ENCODE results near the gene HNF4A.

Gene HNF4A

DNA sequence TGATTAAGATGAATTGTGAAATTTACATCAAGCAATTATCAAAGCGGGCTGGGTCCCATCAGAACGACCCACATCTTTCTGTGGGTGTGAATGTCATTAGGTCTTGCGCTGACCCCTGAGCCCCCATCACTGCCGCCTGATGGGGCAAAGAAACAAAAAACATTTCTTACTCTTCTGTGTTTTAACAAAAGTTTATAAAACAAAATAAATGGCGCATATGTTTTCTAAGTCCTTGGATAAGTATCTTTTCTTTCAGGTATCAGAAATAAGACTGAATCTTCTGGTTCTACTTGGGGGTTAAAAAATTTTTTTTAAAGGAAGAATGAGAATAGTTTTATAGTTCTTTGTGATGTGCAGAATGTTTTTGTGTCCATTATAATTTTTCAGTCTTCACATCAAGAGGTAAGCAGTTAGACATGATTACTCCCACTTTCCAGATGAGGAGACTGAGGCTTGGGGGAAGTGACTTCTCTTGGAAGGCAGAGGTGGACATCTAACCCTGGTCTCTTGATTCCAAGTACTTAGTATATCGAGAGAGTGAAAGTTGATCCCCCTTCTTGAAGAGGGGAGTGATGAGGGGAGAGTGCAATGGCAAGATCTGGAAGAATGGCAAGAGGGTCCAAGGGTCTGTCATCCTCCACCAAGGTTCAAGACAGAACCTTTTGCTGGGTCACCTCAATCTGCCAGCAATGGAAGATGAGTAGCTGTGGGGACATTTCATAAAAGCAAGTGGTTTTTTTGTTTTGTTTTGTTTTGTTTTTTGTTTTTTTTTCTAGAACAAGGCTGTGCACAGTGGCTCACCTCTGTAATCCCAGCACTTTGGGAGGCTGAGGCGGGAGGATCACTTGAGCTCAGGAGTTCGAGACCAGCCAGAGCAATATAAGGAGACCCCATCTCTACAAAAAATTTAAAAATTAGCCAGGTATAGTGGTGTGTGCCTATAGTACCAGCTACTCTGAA, 77.4 kb downstream of the HNF4A start:
- no peak overlapping the region for H3K4me3 ChIP-seq (ENCODE audit: low read depth, low read length)
- no peak for TF ChIP-seq CTCF (IDR thresholded peaks at IDR 0.05; ENCODE audit: borderline replicate concordance, insufficient read depth, low read depth, low read length)

DNA sequence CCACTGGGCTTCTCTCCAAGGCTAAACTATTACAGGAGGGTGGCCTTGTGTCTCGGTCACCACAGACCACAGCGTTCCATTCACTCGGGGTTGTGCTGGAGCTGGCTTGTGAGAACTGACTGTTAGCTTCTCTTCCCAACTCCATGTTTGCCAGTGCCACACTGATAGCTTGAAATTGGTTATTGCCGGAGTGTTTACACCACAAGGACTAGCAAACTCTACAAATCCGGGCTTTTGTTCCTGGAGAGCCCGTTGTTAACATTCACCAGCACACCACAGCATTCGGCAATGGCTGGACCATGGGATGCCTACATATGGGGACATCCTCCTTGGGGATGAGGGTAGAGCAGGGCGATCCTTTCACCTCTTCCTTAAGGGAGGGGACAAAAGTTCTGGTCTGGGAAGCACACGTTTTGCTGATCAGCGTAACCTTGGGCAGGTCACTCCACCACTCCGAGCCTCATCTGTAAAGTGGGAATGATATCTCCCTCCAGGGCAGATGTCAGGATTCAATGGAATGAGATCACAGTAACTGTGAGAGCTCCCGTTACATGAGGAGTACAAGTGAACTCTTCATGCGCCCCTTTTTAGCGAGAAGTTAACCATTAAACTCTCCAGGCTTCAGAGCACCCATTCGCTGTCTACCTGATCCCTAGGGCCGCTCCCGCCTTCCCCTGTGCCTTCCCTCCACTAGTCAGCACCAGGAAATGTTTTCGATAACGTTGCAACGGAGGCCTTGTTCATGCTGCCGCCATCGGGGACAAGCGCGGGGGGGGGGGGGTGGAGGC, 78.4 kb downstream of the HNF4A start:
- no peak for TF ChIP-seq CTCF (IDR thresholded peaks at IDR 0.05; ENCODE audit: borderline replicate concordance, insufficient read depth, low read depth, low read length)

GRCh38 chr20:44435630-44436335, 80.3 kb downstream of the HNF4A start:
- TF ChIP-seq CTCF (IDR thresholded peaks at IDR 0.05; ENCODE audit: borderline replicate concordance, insufficient read depth, low read depth, low read length): no peak
- H3K4me3 ChIP-seq (ENCODE audit: low read depth, low read length): no peak overlapping the region

More for the DNA sequence above, 78.4 kb downstream of the HNF4A start:
- no peak overlapping the region for H3K4me3 ChIP-seq (ENCODE audit: low read depth, low read length)

DNA sequence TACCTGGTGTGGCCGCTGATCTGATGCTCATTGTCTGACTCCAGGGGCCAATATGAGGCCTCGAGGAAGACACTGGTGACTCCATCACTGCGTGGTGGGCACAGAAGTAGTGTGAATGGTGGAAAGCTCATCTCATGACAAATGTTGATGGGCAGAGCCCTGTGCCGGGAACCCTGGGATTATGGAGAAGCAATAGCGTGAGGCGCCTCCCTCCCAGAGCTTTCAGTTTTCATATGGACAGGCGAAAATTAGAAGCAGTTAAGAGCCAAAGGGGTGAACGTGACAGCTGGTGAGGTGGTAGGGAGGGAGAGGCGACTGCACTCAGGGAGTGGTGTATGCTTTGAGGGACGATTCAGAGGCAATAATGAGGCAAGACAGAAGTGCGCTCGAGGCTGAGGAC, 80.9 kb downstream of the HNF4A start:
- TF ChIP-seq CTCF (IDR thresholded peaks at IDR 0.05; ENCODE audit: borderline replicate concordance, insufficient read depth, low read depth, low read length): no peak

GRCh38 chr20:44437497-44437896, 82.0 kb downstream of the HNF4A start:
- no peak overlapping the region for H3K4me3 ChIP-seq (ENCODE audit: low read depth, low read length)
- TF ChIP-seq CTCF (IDR thresholded peaks at IDR 0.05; ENCODE audit: borderline replicate concordance, insufficient read depth, low read depth, low read length): no peak

More for the DNA sequence above, 80.9 kb downstream of the HNF4A start:
- no peak overlapping the region for H3K4me3 ChIP-seq (ENCODE audit: low read depth, low read length)

GRCh38 chr20:44438782-44439181, 83.3 kb downstream of the HNF4A start:
- no peak overlapping the region for H3K4me3 ChIP-seq (ENCODE audit: low read depth, low read length)
- TF ChIP-seq CTCF (IDR thresholded peaks at IDR 0.05; ENCODE audit: borderline replicate concordance, insufficient read depth, low read depth, low read length): no peak

Data from GM12875 (cell line).